Measurements from ENCODE around the gene CMIP.

The CMIP gene

DNA sequence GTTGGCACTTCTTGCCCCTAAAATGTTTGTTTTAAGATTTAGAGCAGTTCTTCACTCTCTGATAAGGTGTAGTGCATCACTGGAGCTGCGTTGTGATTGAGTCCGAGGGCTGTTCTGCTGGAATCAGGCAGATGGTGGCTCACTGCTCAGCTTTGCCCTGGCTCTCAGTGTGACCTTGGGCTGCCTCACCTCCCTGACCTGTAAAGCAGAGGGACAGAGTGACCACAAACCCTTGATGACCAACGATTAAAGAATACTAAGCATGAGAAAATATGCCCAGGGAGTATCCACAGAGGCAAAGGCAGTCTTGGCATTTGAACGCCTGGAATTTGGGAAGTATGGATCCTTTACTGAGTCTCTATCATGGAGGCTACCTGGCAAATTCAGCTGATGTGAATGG, 18.1 kb downstream of the CMIP start:
- no peak for DNase-seq (ENCODE audit: low read depth)

DNA sequence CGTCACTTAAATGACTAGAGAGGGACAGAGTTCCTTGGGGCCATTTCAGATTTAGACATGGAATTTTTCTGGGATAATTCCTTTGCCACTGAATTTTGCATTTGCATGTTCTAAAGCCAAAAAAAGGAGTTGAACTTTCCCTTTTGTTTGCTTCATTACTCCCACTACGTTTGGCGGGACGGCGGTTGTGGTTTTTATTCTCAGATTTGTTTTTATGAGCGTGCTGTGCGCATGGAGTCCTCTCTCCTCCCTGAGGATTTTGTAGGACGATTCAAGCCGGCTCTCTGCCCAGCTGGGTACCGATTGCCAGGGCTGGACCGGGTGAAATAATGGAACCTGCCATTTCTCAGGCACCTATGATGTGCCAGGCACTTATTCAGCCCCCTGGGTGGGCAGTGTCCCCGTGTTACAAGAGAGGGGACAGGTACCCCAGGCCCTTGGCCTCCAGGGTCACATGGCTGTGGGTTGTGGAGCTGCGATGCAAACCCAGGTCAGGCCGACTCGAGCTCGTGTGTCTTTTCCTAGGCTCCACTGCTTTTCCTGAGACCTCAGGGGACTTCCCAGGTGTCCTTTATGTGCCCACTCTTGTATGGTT, 18.8 kb downstream of the CMIP start:
- DNase-seq (ENCODE audit: low read depth): no peak

DNA sequence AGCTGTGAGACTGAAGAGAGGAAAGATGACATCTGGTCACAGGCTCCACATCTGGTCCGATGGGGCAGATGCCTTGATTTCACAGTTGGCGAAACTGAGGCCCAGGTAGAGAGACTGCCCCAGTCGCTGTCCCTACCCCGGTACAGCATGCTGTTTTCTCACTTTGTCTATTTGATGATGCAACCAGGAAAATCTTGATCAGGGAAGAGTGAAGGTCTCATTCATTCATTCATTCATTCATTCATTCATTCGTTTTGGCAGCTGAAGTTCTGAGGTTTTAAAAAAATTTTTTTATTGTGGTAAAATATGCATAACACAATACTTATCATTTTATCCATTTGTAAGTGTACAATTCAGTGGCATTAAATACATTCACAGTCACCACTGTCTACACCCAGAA, 19.7 kb downstream of the CMIP start:
- no peak for DNase-seq (ENCODE audit: low read depth)

DNA sequence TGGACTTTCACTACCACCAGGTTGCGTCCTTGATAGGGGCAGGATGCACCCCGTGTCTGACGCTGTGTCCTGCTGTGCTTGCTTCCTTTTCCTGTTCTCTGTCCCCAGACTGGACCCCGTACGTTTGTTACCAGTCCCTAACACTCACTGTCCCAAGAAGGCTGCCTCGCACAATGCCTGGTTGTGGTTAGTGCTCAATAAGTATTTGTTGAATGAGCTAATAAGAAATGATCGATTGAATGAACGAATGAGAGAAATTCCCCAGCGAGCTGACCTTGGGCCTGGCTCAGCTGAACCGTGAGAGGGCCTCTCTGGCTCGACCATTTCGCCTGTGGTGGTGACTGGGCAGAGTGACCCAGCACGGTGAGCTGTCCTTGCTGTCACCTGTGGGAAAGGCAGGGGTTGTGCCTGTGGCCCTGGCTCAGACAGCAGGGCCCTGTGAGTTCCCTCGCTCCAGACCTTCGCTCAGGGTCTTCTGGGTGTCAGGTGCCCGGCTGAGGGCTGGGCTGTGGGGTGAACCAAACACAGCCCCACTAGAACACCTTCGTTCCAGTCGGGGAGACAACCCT, 20.9 kb downstream of the CMIP start:
- no peak for DNase-seq (ENCODE audit: low read depth)

DNA sequence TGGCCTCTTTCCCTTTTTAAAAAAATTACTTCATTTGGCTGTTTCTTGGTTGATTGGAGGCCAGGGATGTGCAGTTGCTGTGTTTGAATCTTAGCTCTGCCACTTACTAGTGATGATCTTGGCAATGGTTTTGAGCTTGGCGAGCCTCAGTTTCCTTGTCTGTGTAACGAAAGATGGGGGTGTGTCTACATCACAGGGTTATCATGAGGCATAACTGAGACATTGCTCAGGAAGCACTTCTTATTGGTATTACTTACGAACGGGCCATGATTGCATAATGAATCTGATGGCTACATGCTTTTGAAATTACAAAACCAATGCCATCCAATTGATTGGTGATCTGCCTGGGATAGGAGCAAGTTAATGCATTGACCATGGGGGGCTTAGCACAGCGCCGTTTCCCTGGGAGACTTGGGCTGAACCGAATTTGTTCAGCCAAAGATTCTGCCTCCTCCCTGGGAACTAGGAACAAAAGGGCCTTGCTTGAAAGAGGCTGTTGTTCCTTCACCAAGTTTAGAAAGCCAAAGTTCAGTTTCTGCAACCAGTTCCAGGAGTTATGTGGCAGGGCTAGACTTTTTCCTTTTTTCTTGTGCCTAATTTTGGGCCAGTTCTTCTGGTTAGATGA, 21.9 kb downstream of the CMIP start:
- DNase-seq (ENCODE audit: low read depth): no peak

DNA sequence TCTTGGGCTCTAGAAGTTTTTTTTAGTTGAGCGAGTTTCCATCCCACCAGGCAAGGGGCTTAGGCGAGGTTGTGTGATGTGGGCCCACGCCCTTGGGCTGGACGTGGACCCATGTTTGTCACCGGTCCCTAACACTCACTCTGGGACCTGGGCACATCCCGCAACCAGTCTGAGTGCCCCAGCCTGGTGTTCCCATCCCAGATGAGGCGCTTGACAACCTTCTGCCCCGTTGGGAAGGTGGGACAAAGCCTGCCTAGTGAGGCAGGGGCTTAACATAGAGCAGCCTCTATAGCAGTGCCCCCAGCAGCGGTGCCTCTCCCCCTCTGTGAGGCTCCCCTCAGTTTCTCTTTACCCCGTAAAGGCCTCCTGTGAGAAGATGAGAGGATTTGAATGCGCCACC, 22.5 kb downstream of the CMIP start:
- no peak for DNase-seq (ENCODE audit: low read depth)

DNA sequence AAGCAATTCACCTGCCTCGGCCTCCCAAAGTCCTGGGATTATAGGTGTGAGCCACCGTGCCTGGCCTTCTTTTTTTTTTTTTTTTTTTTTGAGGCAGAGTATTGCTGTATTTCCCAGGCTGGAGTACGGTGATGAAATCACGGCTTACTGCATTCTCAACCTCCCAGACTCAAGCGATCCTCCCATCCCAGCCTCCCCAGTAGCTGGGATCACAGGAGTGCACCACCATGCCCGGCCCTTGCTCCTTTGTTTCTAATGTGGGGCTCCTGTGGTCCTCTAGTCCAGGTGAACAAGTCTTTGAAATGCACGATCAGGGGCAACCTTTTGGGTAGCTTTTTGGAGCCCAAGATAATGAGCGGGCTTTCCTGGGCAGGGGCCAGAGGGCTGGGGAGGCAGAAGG, 23.2 kb downstream of the CMIP start:
- no peak for DNase-seq (ENCODE audit: low read depth)

DNA sequence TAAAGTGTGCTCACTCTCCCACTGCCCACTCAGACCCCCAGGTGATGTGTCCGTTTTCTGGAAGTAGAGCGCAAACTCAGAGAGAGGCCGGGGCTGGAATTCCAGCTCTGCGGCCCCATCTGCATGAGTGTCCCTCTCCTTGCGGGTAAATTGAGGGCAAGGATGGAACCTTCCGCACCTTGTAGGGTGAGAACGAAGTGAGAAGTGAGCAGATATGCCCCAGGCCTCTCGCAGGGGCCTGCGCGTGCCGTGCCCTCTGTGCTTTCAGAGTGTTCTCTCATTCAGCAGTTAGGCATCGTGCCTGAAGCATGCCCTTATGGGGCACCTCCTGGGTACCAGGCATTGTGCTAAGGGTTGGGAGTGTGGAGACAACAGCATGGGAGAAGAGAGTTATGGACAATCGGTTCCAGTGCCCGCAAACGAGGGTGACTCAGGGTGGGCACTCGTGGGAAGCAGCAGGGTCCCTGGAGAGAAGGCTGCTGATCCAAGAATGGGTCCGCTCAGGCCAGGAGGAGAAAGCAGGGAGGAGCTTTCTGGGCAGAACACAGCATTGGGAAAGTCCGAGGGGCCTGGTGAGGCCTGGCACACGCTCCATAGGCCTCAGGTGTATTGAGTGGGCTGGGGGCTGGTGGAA, 23.8 kb downstream of the CMIP start:
- DNase-seq (ENCODE audit: low read depth): no peak

DNA sequence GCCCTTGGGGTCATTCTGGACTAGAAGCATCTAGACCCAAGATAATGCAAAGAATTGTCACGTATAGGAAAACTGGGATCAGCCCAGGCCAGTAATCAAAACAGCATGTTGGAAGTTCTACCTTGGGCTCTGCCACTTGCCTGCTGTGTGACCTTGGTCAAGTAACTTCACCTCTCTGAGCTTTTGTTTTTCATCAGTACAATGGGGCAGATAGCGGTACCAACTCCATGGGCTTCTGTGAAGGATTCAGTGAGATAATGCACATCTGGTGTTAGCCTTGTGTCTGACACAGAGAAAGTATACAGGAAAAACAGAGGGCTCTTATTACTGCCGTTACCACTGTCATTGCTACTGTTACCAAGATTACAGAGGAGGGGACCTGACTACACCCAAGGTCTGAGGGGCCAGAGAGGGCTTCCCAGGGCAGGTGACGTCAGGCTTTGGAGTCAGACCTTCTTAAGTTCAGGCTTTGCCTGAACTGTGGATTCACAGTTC, 24.6 kb downstream of the CMIP start:
- no peak for DNase-seq (ENCODE audit: low read depth)

DNA sequence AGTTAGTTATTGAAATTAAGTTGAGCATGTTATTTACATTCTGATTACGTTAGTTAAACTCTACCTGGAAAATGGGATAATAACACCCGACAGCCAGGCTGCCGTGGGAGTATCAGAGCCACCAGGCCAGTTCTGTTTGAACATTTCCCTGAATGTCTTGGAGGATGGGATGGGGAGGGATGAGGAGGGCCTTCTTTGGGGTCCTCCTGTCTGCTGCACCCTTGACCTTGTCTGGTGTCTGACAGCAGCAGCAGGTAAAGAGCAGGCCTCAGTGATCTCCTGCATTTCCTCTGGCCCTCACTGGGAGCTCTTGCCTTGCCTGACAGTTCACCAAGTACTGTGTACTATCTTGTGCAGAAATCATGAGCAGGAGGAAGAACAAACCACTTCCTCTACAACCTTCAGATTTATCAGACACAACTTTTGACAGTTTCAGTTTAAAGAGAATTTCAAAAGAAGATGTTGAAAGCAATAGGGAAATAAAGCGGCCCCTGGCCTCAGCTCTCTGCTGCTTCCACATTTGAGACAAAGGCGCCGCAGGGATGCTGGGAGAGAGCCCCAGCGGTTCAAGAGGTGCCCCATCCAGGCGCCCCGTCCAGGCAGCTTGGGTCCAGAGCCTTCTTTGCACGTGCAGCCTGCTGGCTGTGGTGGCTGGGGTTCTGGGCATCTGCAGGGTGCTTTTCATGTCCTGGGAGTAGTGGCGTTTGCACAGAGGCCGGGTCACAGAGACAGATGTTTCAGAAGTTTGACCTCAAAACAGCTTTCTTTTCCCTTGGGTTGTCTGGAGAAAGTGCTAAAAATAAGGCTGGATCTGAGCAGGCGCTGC, 25.3 kb downstream of the CMIP start:
- DNase-seq (ENCODE audit: low read depth): peak; percentile 10

DNA sequence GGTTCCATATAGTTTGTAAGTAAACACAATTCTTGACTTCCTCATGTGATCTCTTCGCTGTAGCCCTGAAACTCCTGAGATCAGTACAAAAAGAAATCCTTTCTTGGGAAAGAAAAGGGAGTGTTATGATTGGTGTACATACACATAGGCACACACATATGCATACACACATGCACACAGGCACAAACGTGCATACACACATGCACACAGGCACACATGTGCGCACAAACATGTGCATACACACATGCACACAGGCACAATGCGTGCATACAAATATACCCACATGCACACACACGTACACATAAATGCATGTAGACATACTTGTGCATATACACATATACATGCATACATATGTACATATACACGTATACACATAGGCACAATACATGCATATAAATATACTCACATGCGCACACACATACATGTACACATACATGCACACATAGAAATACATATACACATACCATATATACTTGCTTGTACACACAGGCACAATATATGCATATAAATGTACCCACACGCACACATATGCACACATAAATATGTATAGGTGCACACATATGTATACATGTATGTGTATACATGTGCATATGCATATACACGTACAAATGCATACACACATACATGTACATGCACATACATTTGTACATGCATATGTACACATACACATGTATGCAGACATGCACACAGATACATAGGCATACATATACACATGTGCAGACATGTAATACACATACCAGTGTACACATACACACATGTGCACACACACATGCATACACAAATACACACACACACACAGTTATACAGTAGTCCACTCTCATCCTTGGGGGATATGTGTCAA, 26.4 kb downstream of the CMIP start:
- no peak for DNase-seq (ENCODE audit: low read depth)

DNA sequence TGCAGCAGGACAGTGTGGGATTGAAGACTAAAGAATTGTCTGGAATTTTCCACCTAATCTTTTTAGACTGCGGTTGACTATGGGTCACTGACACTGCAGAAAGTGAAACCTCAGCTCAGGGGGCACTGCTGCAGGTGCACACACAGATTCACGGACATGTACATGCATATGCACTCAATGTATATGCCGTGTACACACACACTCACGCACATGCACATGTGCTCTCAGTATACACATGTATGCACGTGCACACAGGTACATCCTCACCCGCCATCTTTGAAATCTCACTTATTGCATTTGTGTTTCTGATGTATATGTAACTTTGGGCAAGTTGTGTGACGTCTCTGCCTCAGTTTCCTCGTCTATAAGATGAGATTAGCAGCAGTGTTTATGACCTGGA, 27.3 kb downstream of the CMIP start:
- DNase-seq (ENCODE audit: low read depth): no peak

DNA sequence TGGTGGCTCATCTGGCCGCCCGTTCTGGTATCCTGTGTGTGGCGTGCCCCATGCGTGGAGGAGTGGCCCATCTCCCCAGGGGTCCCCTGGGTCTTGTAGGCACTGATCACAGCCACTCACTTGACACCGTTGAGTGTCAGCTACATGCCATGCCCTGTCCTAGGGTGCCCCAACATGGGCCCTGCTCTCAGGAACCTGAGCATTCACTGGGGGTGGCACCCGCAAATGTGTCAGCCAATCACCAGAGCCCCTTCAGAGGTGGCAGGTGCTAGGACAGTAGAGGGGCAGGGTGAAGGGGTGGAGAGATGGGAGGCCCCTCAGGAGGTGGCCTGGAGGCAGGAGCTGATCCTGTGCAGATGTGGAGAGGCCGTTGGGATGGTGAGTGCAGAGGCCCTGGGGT, 27.8 kb downstream of the CMIP start:
- no peak for DNase-seq (ENCODE audit: low read depth)

DNA sequence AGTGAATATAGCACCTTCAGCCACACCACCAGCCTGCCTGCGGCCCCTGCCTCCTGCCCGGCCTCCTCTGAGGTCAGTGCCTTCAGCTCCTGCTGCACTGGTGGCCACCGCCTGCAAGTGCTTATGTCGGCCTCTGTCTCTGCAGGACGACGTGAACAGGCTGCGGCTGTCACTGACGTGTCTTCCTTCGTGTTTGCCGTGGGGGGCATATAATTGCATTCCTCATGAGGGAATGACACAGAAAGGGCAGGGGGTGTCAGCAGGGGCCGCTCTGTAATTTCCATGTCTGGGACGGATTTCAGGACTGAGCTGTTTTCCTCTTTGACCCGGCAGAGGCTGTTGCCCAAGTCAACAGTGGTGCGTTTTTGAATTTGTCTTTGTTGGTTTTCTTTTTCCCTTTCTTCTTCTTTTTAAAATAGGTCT, 28.5 kb downstream of the CMIP start:
- no peak for DNase-seq (ENCODE audit: low read depth)

DNA sequence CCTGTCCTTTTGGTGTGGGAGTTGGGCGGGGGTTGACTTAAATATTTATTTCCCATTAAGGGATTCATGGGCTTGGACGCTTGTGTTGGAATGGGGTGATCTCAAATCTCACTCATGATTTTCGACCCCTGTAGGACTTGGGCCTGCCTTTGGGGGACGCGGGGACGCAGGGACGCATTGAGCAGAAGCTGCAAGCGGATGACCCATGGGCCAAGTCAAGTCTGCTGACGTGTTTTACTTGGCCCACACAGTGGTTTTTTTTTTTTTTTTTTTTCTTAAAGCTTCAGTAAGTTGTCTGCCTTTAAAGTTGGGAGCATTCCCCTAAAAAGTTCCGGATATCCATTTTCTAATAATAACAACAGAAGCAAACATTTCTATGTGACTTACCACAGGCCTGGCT, 28.9 kb downstream of the CMIP start:
- no peak for DNase-seq (ENCODE audit: low read depth)

DNA sequence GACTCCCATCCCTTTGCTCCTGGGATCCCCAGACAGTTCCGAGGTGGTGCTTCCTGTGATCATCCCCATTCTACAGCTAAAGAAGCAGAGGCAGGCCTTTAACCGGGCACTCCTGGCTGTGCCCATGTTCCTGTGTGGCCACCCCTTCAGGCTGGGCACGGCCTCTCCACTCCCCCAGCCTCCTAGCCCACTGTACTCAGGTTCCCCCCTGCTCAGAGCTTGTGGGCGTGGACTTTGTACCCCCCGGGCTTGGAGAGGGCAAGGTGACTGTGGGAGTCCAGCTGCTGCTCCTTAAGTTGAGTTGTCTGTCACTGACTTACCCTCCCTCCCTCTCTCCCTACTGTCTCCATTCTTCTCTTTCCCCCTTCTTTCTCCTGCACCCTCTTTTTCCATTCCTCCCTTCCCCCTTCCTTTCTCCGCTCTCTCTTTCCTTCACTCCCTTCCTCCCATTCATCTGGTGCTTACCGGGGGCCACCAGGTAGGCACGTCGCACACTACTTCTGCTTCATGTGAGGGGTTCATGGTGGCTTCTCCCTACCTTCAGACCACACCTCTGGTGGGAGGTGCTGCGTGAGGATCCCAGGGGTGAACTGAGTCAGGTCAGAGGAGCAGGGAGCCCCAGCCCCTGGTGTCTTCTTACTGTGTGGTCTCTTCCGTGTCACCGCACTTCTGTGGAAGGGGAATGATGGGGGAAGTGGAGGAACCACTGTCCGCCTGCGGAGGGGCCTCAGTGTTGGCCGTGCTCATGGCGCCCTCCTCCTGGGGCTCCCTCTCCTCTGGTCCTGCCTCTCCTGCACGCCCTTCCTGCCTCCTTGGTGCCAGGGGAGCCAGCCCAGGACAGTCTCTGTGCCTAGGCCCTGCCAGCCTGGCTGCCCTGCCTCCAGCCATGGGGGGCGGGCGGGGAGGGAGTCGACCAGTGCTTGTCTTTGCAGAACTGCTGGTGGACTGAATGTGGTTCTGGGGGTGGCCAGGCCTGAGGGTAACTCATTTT, 29.7 kb downstream of the CMIP start:
- DNase-seq (ENCODE audit: low read depth): no peak

DNA sequence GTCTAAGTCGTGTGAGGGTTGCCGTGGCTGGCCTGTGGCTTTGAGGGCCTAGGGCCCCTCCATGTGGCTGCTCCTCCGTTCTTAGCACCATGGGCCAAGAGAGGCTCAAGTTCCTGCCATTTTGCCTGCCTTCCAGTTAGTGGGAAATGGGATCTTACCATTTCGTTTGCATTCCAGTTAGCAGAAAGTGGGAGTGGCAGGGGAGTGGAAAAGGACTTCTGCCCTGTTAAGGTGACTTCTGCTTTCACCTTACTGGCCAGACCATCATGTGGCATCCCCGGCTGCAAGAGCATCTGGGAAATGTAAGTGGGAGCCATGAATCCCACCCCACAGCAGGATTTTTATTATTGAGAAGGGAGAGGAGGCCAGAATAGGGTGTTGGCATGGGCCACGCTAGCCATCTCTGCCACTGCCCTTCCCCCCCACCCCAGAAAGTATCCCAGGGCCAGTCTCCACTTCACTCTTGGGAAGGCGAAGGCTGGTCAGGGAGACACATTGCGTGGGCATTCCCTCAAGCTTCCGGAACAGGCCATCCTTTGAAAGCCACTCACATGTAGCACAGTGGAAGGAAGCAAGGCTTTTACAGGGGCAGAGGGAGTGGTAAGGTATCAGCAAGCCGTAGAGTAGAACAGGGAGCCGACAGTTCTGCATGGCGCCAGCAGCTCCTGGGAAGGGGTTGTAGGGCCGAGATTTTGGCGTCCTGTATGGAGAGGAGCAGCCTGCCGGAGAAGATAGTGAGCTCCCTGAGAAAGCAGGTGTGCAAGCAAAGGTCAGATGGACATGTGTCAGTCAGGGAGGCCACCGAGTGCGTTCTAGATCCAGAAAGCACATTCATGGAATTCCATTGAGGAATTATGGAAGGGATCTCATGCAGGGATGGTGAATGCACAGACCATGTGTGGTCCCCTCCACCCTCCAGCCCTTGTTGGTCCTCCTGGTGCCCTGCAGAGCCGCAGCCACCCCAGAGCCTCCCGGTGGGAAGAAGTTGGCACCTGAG, 33.4 kb downstream of the CMIP start:
- DNase-seq (ENCODE audit: low read depth): no peak

DNA sequence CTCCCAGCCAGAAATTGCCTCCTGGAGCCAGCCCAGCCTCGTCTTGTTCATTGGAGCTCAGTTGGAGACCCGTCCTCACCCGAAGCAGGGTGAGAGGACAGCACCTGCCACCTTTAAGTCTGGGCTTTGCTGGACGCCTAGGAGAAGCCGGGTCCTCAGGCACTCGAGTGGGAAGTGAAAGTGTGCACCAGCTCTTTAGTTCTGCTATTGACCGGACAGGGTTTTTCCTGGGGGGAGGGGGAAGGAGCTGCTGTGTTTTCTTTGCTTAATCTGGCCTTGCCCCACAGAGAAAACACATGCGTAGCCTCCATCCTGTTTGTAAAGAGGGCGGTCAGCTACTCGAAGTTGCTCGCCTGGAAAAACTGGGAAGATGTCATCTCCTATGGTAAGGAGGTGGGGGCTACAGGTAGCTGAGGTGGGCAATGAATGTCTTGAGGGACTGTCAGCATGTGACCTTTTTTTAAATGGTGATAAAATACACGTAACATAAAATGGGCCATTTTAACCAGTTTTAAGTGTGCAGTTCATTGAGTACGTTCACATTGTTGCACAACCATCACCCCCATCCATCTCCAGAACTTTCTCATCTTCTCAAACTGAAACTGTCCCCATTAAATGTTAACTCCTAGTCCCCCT, 34.4 kb downstream of the CMIP start:
- no peak for DNase-seq (ENCODE audit: low read depth)

Data from activated T-helper 1 cell treated with Interleukin-2 at 50 U/mL for 16 hours (primary cell).